ENCODE data around the gene SPRR4.

GRCh38 chr1:152928671-152929070, 41.8 kb upstream of the SPRR4 start:
- no peak for TF ChIP-seq SOX6 (IDR thresholded peaks at IDR 0.05)
- no peak for TF ChIP-seq ETV5 (CRISPR knock-in tag; IDR thresholded peaks at IDR 0.05; ENCODE audit: low read depth)
- no peak for TF ChIP-seq HMGXB4 (CRISPR knock-in tag; IDR thresholded peaks at IDR 0.05)
- no peak for TF ChIP-seq CBX3 (IDR thresholded peaks at IDR 0.05; ENCODE audit: borderline replicate concordance in 1 of 2, low read length in 2 of 2)
- TF ChIP-seq REST (IDR thresholded peaks at IDR 0.05; ENCODE audit: borderline replicate concordance): no peak
- TF ChIP-seq REST (CRISPR knock-in tag; IDR thresholded peaks at IDR 0.05; ENCODE audit: low read depth): no peak
- TF ChIP-seq RAD21 (CRISPR knock-in tag; conservative IDR thresholded peaks at IDR 0.05 in 1 of 2, IDR thresholded peaks at IDR 0.05 in 1 of 2): no peak
- no peak for TF ChIP-seq HCFC1 (IDR thresholded peaks at IDR 0.05; ENCODE audit: low read depth, low read length)
- TF ChIP-seq MEF2A (IDR thresholded peaks at IDR 0.05; ENCODE audit: control insufficient read depth, low read depth, low read length): no peak
- TF ChIP-seq SMC3 (conservative IDR thresholded peaks at IDR 0.05; ENCODE audit: insufficient read depth, low read depth, low read length): no peak
- TF ChIP-seq HEY1 (CRISPR knock-in tag; IDR thresholded peaks at IDR 0.05; ENCODE audit: borderline replicate concordance): no peak
- no peak for TF ChIP-seq EP300 (IDR thresholded peaks at IDR 0.05; ENCODE audit: low read length)
- TF ChIP-seq NELFE (IDR thresholded peaks at IDR 0.05; ENCODE audit: insufficient read depth, insufficient read length): no peak
